HL-60 (cell line): Measurements from ENCODE around the gene ATP8A2.

Experiments
- CTCF ChIP-seq: IDR thresholded peaks from one replicate; pipeline ENCODE4 v1.5.1; 2011; ENCODE audit warnings: low read length, control low read depth, inconsistent platforms; ENCODE audit not compliant: insufficient read depth
- GABPA ChIP-seq: IDR thresholded peaks from 2 replicates; pipeline ENCODE4 v1.6.1; 2012; ENCODE audit warnings: low read depth
- POLR2AphosphoS5 ChIP-seq: IDR thresholded peaks from 2 replicates; pipeline ENCODE4 v1.6.1; 2012; ENCODE audit warnings: low read depth

- no peak for TF ChIP-seq CTCF
- no peak for TF ChIP-seq POLR2AphosphoS5
- TF ChIP-seq GABPA: no peak
Observed at GRCh38 chr13:25538276-25538675, 166.5 kb downstream of the ATP8A2 start.
